ENCODE measurements around the gene TMEM204. TPM values are rescaled to one million over a fixed set of nuclear protein-coding genes. Genes with fewer than 3 reads are reported as not detected.

TMEM204 gene
- total RNA-seq, 1 donor from 2014 or later = 0.18 TPM

- no peaks in the 10 kb centered on the region for H3K9me3 Mint-ChIP-seq
- no peaks in the 10 kb centered on the region for H3K36me3 Mint-ChIP-seq (ENCODE audit: low read depth)
- intact Hi-C loops (cut with micrococcal nuclease) = loop anchor here (1.0 to 2.0 kb wide), 2 partner anchors 110 to 176 kb away; no protein-coding TSS in a partner anchor
- CTCF ChIA-PET = interaction anchor here (0.7 to 2.1 kb wide), 6 partner anchors 109 to 197 kb away, joined by 3 to 14 read pairs (median 4); no protein-coding TSS in a partner anchor
- DNase-seq = no peak
- H3K4me3 Mint-ChIP-seq = no peak overlapping the region
- H3K27ac Mint-ChIP-seq = no peak overlapping the region
- no peaks in the 10 kb centered on the region for H3K27me3 Mint-ChIP-seq
- H3K4me1 Mint-ChIP-seq = peaks cover 26% of the 10 kb centered on the region
- POLR2A ChIA-PET = interaction anchor here (0.6 to 1.9 kb wide), 3 partner anchors 114 to 176 kb away, joined by 5 to 7 read pairs (median 5); partner anchors contain the start of gene UQCC4
- peak; percentile 67 for ATAC-seq (ENCODE audit: low read depth)
- TF ChIP-seq CTCF (IDR thresholded peaks at IDR 0.05) = no peak
These were observed 5.5 kb downstream of the TMEM204 start for GRCh38 chr16:1538804-1539520.

GRCh38 chr16:1539720-1540555 lies 6.5 kb downstream of the TMEM204 start:
- Mint-ChIP-seq H3K27ac (no peak overlapping the region), H3K27me3 (no peaks in the 10 kb centered on the region), H3K4me3 (no peak overlapping the region), H3K4me1 (peaks cover 34% of the 10 kb centered on the region), H3K36me3 (ENCODE audit: low read depth) (no peaks in the 10 kb centered on the region), H3K9me3 (no peaks in the 10 kb centered on the region)
- TF ChIP-seq CTCF (IDR thresholded peaks at IDR 0.05) = no peak
- intact Hi-C loops (cut with micrococcal nuclease) = loop anchor here (2.0 kb wide), 1 partner anchor 111 kb away; no protein-coding TSS in a partner anchor
- ATAC-seq (ENCODE audit: low read depth) (no peak), DNase-seq (no peak)
- CTCF ChIA-PET = interaction anchor here (1.1 kb wide), 1 partner anchor 198 kb away, joined by 4 read pairs; no protein-coding TSS in a partner anchor
- POLR2A ChIA-PET = interaction anchor here (0.7 kb wide), 1 partner anchor 171 kb away, joined by 4 read pairs; no protein-coding TSS in a partner anchor

GRCh38 chr16:1540556-1540855 lies 7.0 kb downstream of the TMEM204 start:
- intact Hi-C loops (cut with micrococcal nuclease) = no loop called here
- Mint-ChIP-seq H3K4me3 (no peak overlapping the region), H3K36me3 (ENCODE audit: low read depth) (no peaks in the 10 kb centered on the region), H3K27ac (no peak overlapping the region), H3K9me3 (no peaks in the 10 kb centered on the region), H3K4me1 (peaks cover 35% of the 10 kb centered on the region), H3K27me3 (no peaks in the 10 kb centered on the region)
- TF ChIP-seq CTCF (IDR thresholded peaks at IDR 0.05) = no peak
- ATAC-seq (ENCODE audit: low read depth) (no peak), DNase-seq (no peak)
- CTCF ChIA-PET = no interaction called here
- POLR2A ChIA-PET = interaction anchor here (0.7 kb wide), 1 partner anchor 171 kb away, joined by 4 read pairs; no protein-coding TSS in a partner anchor

- Mint-ChIP-seq H3K36me3 (ENCODE audit: low read depth) (no peaks in the 10 kb centered on the region), H3K27ac (no peak overlapping the region), H3K27me3 (no peaks in the 10 kb centered on the region), H3K4me3 (no peak overlapping the region), H3K9me3 (no peaks in the 10 kb centered on the region), H3K4me1 (peaks cover 35% of the 10 kb centered on the region)
- TF ChIP-seq CTCF (IDR thresholded peaks at IDR 0.05) = no peak
- DNase-seq (no peak), ATAC-seq (ENCODE audit: low read depth) (no peak)
- intact Hi-C loops (cut with micrococcal nuclease) = no loop called here
- ChIA-PET CTCF (no interaction called here), POLR2A (no interaction called here)
These were observed 8.1 kb downstream of the TMEM204 start for GRCh38 chr16:1541293-1542165.
